Measurements from ENCODE around the gene NUB1.

DNA sequence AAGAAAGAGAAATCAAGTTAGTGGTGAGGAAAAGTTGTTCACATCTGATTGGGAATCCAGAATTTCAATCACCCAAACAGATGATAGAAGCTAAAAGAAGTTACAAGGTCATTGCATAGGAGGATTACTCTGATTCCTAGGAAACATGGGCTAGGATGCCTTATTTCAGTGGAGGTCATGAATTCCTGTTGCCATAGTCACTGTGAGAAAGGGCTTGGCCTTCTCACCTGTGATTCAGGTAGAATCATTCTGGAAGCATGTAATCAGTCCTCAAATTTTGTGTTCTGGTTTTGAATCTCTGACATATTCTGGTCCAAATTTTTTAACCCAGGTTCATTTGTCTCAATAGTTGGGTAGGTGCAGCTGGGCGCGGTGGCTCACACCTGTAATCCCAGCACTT, 4.3 kb upstream of the NUB1 start:
- TF ChIP-seq, protein P1, sequence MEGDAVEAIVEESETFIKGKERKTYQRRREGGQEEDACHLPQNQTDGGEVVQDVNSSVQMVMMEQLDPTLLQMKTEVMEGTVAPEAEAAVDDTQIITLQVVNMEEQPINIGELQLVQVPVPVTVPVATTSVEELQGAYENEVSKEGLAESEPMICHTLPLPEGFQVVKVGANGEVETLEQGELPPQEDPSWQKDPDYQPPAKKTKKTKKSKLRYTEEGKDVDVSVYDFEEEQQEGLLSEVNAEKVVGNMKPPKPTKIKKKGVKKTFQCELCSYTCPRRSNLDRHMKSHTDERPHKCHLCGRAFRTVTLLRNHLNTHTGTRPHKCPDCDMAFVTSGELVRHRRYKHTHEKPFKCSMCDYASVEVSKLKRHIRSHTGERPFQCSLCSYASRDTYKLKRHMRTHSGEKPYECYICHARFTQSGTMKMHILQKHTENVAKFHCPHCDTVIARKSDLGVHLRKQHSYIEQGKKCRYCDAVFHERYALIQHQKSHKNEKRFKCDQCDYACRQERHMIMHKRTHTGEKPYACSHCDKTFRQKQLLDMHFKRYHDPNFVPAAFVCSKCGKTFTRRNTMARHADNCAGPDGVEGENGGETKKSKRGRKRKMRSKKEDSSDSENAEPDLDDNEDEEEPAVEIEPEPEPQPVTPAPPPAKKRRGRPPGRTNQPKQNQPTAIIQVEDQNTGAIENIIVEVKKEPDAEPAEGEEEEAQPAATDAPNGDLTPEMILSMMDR (IDR thresholded peaks at IDR 0.05): no peak
- TF ChIP-seq POLR2A (IDR thresholded peaks at IDR 0.05): no peak
